Measurements from ENCODE around the gene KIF1C.

Gene KIF1C
- long read RNA-seq, partial matches to known transcripts: 4 of 4 reads
- long read RNA-seq, other reads (novel, unspliced or antisense): 0 of 4 reads

GRCh38 chr17:4997302-4998026 is at the start of gene KIF1C, which contains the start of gene INCA1:
Gene KIF1C (plus strand): TSS chr17:4997950. CDS start chr17:5000247, 2,297 bp downstream.
Gene INCA1 (minus strand): TSS chr17:4997522. CDS start chr17:4994437, 3,085 bp downstream.
- Histone ChIP-seq H3K27me3 (ENCODE audit: insufficient read depth, poor library complexity, severe bottlenecking) (no peaks in the 10 kb centered on the region), H3K4me3 (replicated peaks; ENCODE audit: insufficient read depth, low read length) (peak within 1 kb of the TSS; percentile 68), H3K27ac (replicated peaks) (peak within 1 kb of the TSS; percentile 88)
- DNase-seq (ENCODE audit: low read depth in 1 of 2, low spot score in 1 of 2): peak; percentile 47 to 79
- TF ChIP-seq, protein P1, sequence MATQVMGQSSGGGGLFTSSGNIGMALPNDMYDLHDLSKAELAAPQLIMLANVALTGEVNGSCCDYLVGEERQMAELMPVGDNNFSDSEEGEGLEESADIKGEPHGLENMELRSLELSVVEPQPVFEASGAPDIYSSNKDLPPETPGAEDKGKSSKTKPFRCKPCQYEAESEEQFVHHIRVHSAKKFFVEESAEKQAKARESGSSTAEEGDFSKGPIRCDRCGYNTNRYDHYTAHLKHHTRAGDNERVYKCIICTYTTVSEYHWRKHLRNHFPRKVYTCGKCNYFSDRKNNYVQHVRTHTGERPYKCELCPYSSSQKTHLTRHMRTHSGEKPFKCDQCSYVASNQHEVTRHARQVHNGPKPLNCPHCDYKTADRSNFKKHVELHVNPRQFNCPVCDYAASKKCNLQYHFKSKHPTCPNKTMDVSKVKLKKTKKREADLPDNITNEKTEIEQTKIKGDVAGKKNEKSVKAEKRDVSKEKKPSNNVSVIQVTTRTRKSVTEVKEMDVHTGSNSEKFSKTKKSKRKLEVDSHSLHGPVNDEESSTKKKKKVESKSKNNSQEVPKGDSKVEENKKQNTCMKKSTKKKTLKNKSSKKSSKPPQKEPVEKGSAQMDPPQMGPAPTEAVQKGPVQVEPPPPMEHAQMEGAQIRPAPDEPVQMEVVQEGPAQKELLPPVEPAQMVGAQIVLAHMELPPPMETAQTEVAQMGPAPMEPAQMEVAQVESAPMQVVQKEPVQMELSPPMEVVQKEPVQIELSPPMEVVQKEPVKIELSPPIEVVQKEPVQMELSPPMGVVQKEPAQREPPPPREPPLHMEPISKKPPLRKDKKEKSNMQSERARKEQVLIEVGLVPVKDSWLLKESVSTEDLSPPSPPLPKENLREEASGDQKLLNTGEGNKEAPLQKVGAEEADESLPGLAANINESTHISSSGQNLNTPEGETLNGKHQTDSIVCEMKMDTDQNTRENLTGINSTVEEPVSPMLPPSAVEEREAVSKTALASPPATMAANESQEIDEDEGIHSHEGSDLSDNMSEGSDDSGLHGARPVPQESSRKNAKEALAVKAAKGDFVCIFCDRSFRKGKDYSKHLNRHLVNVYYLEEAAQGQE (IDR thresholded peaks at IDR 0.05; ENCODE audit: insufficient replicate concordance, low read depth): no peak
- TF ChIP-seq POLR2AphosphoS5 (IDR thresholded peaks at IDR 0.05; ENCODE audit: low read depth) (no peak), CTCF (IDR thresholded peaks at IDR 0.05; ENCODE audit: insufficient read depth, low read length) (no peak), GABPA (IDR thresholded peaks at IDR 0.05; ENCODE audit: low read depth) (no peak), SPI1 (IDR thresholded peaks at IDR 0.05; ENCODE audit: borderline replicate concordance, low read depth) (no peak)

DNA sequence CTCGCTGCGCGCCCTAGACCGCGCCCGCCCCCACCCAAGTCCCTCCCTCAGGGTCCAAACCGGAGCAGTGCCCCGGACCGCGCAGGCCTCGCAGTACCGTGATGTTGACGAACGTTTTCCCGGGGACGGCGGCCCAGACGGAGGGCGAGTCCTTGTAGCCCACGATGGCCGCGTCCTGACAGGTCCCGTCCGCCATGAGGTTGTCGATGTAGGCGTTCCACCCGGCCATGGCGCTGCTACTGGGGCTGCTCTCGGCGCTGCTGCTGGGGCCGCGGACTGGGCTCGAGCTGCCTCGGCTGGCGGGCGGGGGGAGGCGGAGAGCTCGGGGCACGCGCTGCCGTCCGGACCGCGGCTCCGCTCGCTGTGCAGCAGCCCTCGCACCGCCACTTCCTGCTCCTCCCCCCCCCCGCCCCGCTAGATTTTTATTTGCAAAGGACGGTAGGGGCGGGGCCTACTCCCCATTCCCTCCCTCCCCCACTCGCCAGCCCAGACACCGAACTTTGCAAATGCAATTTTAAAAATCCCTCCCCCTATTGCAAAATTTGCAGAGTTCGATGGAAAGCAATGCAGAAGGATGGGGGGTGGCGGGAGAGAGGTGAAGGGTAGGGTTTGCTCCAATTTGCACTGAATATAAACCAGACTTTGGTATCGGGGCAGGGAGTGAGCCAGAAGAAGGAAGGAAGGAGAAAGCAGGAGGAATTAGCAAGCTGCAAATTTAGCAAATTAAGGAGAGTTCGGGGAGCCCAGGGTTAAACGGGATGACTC is 49.4 kb upstream of the KIF1C start, which contains the start of gene PFN1:
PFN1 (minus strand) TSS at position 365 of the 765 bp plus-strand sequence; CDS start at position 229, 136 bp downstream.
- H3K27me3 ChIP-seq (ENCODE audit: insufficient read depth, poor library complexity, severe bottlenecking): no peaks in the 10 kb centered on the region
- peak within 1 kb of the TSS; percentile 67 for H3K4me3 ChIP-seq (replicated peaks; ENCODE audit: insufficient read depth, low read length)
- peak within 1 kb of the TSS; percentile 98 for H3K27ac ChIP-seq (replicated peaks)
- TF ChIP-seq CTCF (IDR thresholded peaks at IDR 0.05; ENCODE audit: insufficient read depth, low read length): no peak
- TF ChIP-seq, protein P1 (IDR thresholded peaks at IDR 0.05; ENCODE audit: insufficient replicate concordance, low read depth): no peak
- TF ChIP-seq GABPA (IDR thresholded peaks at IDR 0.05; ENCODE audit: low read depth): peak; percentile 38
- no peak for TF ChIP-seq SPI1 (IDR thresholded peaks at IDR 0.05; ENCODE audit: borderline replicate concordance, low read depth)
- TF ChIP-seq POLR2AphosphoS5 (IDR thresholded peaks at IDR 0.05; ENCODE audit: low read depth): peak; percentile 88
- DNase-seq (ENCODE audit: low read depth in 1 of 2, low spot score in 1 of 2): peak; percentile 69 to 89

- Histone ChIP-seq H3K27ac (replicated peaks) (peak overlapping the region; percentile 98), H3K4me3 (replicated peaks; ENCODE audit: insufficient read depth, low read length) (peak overlapping the region; percentile 43), H3K27me3 (ENCODE audit: insufficient read depth, poor library complexity, severe bottlenecking) (no peaks in the 10 kb centered on the region)
- TF ChIP-seq GABPA (IDR thresholded peaks at IDR 0.05; ENCODE audit: low read depth) (no peak), SPI1 (IDR thresholded peaks at IDR 0.05; ENCODE audit: borderline replicate concordance, low read depth) (no peak), POLR2AphosphoS5 (IDR thresholded peaks at IDR 0.05; ENCODE audit: low read depth) (no peak), CTCF (IDR thresholded peaks at IDR 0.05; ENCODE audit: insufficient read depth, low read length) (no peak)
- TF ChIP-seq, protein P1 (IDR thresholded peaks at IDR 0.05; ENCODE audit: insufficient replicate concordance, low read depth): no peak
- DNase-seq (ENCODE audit: low read depth in 1 of 2, low spot score in 1 of 2): peak in 1 of 2 experiments; percentile 68
Observed at GRCh38 chr17:4948931-4949320, 48.8 kb upstream of the KIF1C start.

Data from HL-60 (cell line).